Posterior cingulate gyrus (tissue), 11 donors: ENCODE results near the gene SH3BP1.

Experiments
- DNase-seq, 10 donors: peaks; one replicate each; pipeline versions ENCODE4 v3.0.0 to v3.0.0-alpha.2; 2020 to 2021; ENCODE audit warnings: mixed read lengths in 3 of 10
- intact Hi-C: fragments of 100-400 bp; cut with DNase I; formaldehyde crosslinking; loops from one replicate; pipeline ENCODE4 v1.15.1; 2023

SH3BP1 gene

DNA sequence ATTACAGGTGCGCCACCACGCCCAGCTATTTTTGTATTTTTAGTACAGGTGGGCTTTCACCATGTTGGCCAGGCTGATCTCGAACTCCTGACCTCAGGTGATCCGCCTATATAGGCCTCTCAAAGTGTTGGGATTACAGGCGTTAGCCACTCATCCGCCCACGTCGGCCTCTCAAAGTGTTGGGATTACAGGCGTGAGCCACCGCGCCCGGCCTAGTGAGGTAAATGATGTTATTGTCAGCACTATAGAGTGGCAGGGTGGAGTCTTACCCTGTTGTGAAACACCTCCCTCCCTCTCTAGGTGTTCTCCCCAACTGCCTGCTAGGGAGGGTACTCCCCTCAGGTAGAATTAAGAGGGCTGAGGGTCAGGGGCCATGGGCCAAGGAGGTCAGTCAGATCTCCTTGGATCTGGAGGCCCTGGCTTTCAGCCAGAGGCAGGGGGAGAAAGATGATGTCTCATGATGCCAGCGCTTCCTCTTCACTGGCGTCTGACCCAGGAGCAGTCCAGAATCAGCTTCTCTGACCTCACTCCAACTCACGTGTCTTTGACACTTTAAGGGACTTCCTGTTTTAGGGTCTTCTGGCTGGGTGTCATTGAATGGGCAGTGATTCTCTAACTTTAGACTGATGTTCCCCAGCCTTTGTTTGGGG, 28.9 kb upstream of the SH3BP1 start:
- no peak for DNase-seq
- intact Hi-C loops = no loop called here

DNA sequence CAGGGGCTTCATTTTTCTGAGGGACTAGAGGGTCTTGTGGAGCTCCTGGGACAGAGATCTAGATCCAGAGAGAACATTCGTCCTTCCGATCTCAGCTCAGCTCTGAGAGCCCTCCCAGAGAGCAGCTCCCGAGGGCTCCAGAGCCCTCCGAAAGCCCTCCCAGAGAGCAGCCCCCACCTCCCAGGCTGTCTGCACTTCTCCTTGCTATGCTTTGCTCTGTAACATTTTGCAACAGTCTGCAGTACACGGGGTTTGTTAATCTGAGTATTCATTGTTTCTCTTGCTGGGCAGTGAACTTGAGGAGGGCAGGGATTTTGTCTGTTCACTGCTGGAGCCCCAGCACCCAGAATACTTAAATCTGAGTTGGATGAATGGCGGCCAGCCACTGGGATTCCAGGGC, 28.3 kb upstream of the SH3BP1 start:
- no peak for DNase-seq
- intact Hi-C loops = no loop called here

- intact Hi-C loops = no loop called here
- DNase-seq = no peak
These were observed 23.0 kb upstream of the SH3BP1 start for GRCh38 chr22:37616201-37617083.

DNA sequence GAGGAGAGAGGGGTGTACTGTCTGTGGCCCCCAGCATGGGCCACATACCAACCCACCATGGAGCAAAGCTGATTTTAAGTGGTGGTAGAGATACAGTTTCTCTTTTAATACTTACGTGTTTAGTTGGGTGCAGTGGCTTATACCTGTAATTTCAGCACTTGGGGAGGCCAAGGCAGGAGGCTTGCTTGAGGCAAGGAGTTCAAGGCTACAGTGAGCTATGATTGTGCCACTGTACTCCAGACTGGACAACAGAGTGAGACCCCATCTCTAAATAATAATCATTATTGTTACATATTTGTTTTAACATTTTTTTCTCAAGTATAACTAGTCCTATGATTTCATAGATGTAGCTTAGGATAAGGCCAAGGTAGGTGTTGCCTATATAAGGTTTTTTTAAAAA, 22.0 kb upstream of the SH3BP1 start:
- intact Hi-C loops = no loop called here
- DNase-seq = no peak

- intact Hi-C loops = no loop called here
- DNase-seq = no peak
These were observed 21.3 kb upstream of the SH3BP1 start for GRCh38 chr22:37618072-37618656.

DNA sequence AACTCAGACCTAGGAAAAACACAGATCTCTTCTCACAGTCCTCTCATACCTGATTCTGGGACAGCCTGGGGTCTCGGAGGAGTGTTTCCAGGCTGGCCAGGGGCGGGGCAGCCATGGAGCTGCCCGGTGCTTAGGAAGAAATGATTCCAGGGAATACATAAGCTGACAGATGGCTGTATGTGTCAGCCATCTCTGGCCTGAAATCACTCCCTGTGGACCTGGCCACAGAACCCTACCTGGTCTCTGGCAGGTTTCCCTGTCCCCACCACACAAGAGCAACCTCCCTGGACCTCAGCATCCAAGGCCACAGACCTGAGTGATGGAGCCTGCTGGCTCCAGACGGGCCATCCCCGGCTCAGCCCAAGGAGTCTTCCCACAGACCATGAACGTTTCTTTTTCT, 20.8 kb upstream of the SH3BP1 start:
- no peak for DNase-seq

GRCh38 chr22:37619991-37620390, 19.5 kb upstream of the SH3BP1 start:
- DNase-seq = no peak
- intact Hi-C loops = no loop called here

More for the DNA sequence above, 20.8 kb upstream of the SH3BP1 start:
- intact Hi-C loops = no loop called here

GRCh38 chr22:37621352-37621860, 18.1 kb upstream of the SH3BP1 start:
- DNase-seq = no peak
- intact Hi-C loops = no loop called here

DNA sequence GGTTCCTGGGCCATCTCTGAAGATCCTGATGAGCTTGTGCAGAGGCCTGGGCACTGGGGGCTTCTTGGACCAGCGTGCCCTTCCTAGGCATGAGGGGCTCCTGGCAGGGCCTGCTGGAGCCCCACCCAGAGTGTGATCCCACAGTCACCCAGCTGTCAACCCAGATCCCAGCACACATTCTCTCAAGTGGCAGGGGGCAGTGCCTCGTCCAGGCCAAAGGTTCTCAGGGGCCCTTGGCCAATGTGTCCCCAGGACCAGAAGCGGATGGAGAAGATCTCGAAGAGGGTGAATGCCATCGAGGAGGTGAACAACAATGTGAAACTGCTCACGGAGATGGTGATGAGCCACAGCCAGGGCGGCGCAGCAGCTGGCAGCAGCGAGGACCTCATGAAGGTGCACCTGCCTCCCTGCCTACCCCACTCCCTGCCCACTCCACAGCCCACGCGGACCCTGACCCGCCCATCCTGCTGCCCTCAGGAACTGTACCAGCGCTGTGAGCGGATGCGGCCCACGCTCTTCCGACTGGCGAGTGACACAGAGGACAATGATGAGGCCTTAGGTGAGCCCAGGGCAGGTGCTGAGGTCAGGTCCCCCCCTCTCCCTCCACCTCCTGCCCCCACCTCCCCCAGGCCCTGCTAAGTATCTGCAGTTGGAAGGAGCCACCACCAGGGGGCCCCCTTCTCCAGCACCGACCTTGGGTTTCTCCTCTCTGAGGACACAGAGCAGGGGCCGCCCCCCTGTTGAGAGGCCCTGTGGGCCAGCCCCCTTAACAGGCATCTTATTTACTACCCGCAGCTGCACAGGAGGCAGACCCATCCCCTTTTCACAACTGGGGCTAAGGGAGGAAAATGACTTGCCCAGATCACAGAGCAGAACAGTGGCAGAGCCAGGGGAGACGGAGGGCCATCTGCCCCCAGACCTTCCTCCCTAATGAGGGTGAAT, 16.1 kb upstream of the SH3BP1 start:
- peak in 8 of 10 donors; percentile 57 to 94 (median 68) for DNase-seq
- intact Hi-C loops = no loop called here

DNA sequence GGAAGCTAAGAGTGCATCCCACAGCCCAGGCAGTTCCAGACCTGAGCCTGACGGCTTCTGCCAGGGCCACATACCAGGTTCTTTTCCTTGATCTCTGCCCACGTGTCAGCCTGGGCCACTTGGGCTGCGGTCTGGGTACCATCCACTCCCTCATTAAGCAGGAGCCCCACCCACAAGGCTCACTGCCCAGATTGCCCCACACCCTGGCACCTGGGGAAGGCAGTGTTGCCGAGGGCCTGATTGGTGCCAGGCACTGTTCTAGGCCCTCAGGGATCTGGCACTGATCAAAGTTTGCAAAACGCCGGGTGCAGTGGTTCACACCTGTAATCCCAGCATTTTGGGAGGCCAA, 15.5 kb upstream of the SH3BP1 start:
- peak in 1 of 10 donors; percentile 47 for DNase-seq
- intact Hi-C loops = no loop called here

DNA sequence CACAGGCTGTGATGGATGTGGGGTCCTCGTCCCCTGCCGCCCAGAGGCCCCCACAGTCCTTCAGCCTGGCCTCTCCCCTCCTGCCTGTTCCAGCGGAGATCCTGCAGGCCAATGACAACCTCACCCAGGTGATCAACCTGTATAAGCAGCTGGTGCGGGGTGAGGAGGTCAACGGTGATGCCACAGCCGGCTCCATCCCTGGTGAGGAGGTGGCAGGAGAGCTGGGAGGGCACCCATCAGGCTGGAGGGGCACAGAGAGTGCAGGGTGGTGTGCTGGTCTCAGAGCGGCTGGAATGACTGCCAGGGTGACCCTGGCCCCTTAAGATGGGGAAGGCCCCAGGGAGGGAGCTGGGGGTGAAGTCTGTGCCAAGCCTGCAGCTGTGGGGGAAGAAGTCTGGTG, 14.6 kb upstream of the SH3BP1 start:
- intact Hi-C loops = no loop called here

DNA sequence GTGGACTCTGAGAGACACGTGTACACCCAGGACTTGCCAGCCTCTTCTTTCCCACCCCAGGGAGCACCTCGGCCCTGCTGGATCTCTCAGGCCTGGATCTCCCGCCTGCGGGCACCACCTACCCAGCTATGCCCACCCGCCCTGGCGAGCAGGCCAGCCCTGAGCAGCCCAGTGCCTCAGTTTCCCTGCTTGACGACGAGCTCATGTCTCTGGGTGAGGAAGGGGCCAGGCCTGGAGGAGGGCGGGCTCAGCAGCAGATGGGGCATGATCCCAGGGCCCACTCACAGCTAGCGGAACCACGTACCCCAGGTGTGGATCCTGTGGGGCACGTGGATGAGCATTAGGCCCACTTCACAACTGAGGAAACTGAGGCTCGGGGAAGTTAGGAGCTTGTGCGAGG, 13.7 kb upstream of the SH3BP1 start:
- DNase-seq = no peak
- intact Hi-C loops = no loop called here

More for the DNA sequence above, 14.6 kb upstream of the SH3BP1 start:
- no peak for DNase-seq

- DNase-seq = no peak
These were observed 13.3 kb upstream of the SH3BP1 start for GRCh38 chr22:37626144-37626543.

GRCh38 chr22:37626556-37627075, 12.9 kb upstream of the SH3BP1 start:
- intact Hi-C loops = no loop called here
- no peak for DNase-seq

More at GRCh38 chr22:37626144-37626543, 13.3 kb upstream of the SH3BP1 start:
- intact Hi-C loops = no loop called here

- intact Hi-C loops = no loop called here
- no peak for DNase-seq
These were observed 12.3 kb upstream of the SH3BP1 start for GRCh38 chr22:37627121-37627520.

GRCh38 chr22:37627545-37627944, 11.9 kb upstream of the SH3BP1 start:
- intact Hi-C loops = no loop called here
- DNase-seq = peak in 3 of 10 donors; percentile 48 to 89 (median 86)

DNA sequence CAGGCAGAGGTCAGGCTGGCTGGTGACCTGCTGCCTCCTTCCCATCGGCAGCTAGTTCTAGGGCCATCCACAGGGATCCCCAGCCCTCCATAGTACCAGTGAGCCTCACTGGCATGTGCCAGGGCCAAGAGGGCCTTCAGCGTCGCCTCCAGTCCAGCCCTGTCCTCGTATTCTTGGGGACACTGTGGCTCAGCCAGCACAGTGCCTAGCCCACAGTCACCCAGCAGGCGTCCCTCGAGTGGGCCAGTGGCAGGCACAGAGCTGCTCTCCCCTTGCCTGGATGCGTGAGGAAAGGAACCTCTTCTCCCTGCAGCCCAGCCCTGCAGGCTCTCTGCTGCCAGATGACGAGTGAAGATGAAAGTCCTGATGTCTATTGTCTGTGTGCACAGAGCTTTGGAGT, 10.6 kb upstream of the SH3BP1 start:
- no peak for DNase-seq
- intact Hi-C loops = no loop called here

DNA sequence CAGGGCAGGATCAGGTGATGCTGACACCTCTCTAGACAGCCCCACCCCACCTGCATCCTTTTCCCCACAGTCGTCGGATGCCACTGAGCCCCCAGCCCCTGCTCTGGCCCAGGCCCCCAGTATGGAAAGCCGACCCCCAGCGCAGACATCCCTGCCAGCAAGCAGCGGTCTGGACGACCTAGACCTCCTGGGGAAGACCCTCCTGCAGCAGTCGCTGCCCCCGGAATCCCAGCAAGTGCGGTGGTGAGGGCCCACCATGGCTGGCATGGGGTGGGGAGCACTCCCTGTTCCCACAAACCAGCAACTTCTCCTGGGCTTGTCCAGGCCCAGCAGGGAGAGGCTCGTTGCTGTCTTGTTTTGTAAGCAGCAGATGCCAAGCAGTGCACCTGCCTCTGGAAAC, 9.5 kb upstream of the SH3BP1 start:
- no peak for DNase-seq
- intact Hi-C loops = no loop called here

GRCh38 chr22:37630839-37631435, 8.5 kb upstream of the SH3BP1 start:
- intact Hi-C loops = no loop called here

More at GRCh38 chr22:37630839-37631435, 8.5 kb upstream of the SH3BP1 start:
- DNase-seq = no peak
